DND-41 (cell line): ENCODE measurements around the gene TDRD15.

Experiments
- ATAC-seq: fragments of 200-7000 bp; cut with Tn5 transposase; 3 replicates; pipeline ENCODE4 v1.9.1; 2021; ENCODE audit warnings: low read depth; ENCODE audit not compliant: insufficient read depth
- DNase-seq: peaks from one replicate; pipeline ENCODE4 v3.0.0-alpha.2; 2020
- H2AFZ ChIP-seq: 2 replicates; pipeline ENCODE4 v1.6.0; 2012; ENCODE audit warnings: low read depth, low read length
- H3K27ac ChIP-seq: 2 replicates; pipeline ENCODE4 v1.5.1; 2012; ENCODE audit warnings: low read length, inconsistent platforms
- H3K27me3 ChIP-seq: fragments of 200-600 bp; sonication (generic); 2 replicates; pipeline ENCODE4 v1.6.0; 2012; ENCODE audit warnings: low read length, mild to moderate bottlenecking, inconsistent platforms; ENCODE audit not compliant: insufficient read depth, poor library complexity
- H3K36me3 ChIP-seq: 2 replicates; pipeline ENCODE4 v1.5.1; 2012; ENCODE audit warnings: low read length, inconsistent platforms; ENCODE audit not compliant: insufficient read depth
- H3K4me1 ChIP-seq: 2 replicates; pipeline ENCODE4 v1.5.1; 2012; ENCODE audit warnings: mild to moderate bottlenecking, low read length; ENCODE audit not compliant: insufficient read depth
- H3K4me2 ChIP-seq: 2 replicates; pipeline ENCODE4 v1.6.0; 2012; ENCODE audit warnings: mild to moderate bottlenecking, moderate library complexity, low read length, inconsistent platforms; ENCODE audit not compliant: insufficient read depth
- H3K4me3 ChIP-seq, 2 experiments: fragments of 200-600 bp in 1 of 2; shearing (Covaris generic) in 1 of 2; 2 replicates each; pipeline ENCODE4 v1.5.1; 2012 to 2016; ENCODE audit warnings: inconsistent platforms in 2 of 2, low read length in 2 of 2, mild to moderate bottlenecking in 2 of 2, low read depth in 1 of 2, moderate library complexity in 1 of 2
- H3K79me2 ChIP-seq: 2 replicates; pipeline ENCODE4 v1.6.0; 2012; ENCODE audit warnings: low read length, inconsistent platforms; ENCODE audit not compliant: insufficient read depth
- H3K9ac ChIP-seq: 2 replicates; pipeline ENCODE4 v1.6.0; 2012; ENCODE audit warnings: low read depth, mild to moderate bottlenecking, inconsistent platforms, low read length, moderate library complexity
- H3K9me3 ChIP-seq: 2 replicates; pipeline ENCODE4 v1.5.1; 2012; ENCODE audit warnings: low read length, moderate library complexity, mild to moderate bottlenecking, inconsistent platforms; ENCODE audit not compliant: insufficient read depth, severe bottlenecking
- H4K20me1 ChIP-seq: 2 replicates; pipeline ENCODE4 v1.6.0; 2012; ENCODE audit warnings: low read length; ENCODE audit not compliant: insufficient read depth
- EZH2 ChIP-seq: IDR thresholded peaks from 3 replicates; pipeline ENCODE4 v1.6.1; 2012; ENCODE audit warnings: borderline replicate concordance, low read depth, mild to moderate bottlenecking, moderate library complexity, low read length, inconsistent platforms; ENCODE audit not compliant: severe bottlenecking
- TF ChIP-seq, protein P1 (sequence below): IDR thresholded peaks from 2 replicates; pipeline ENCODE4 v1.5.1; 2012; ENCODE audit warnings: borderline replicate concordance, low read length, moderate library complexity, mild to moderate bottlenecking; ENCODE audit not compliant: poor library complexity, severe bottlenecking; ENCODE audit errors: extremely low read depth

TDRD15 gene

DNA sequence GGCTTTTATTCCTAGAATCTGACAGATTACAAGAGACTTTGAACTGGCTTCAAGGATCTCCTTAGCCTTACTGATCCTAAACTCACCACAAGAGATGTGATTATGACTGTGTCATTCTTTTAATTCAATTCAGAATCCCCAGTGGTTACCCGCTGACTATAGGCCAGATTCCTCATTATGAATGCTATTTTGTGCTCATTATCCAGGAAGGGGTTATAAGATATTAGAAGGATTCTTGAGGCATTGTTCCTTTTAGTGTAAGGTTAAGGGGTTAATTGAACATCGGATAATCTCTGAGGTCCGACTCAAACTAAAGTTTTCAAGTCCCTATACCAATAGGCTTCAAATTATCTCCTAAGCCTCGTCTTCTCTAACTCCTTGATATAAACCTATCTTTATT is 39.4 kb upstream of the TDRD15 start:
- Histone ChIP-seq H3K4me3 (no peak overlapping the region), H3K36me3 (no peaks in the 10 kb centered on the region), H3K79me2 (no peaks in the 10 kb centered on the region), H3K4me2 (no peak overlapping the region), H3K9me3 (no peaks in the 10 kb centered on the region), H4K20me1 (no peaks in the 10 kb centered on the region), H3K4me1 (no peaks in the 10 kb centered on the region), H3K9ac (no peak overlapping the region), H3K27me3 (no peaks in the 10 kb centered on the region), H3K27ac (no peak overlapping the region), H2AFZ (no peak overlapping the region)
- TF ChIP-seq EZH2 = no peak
- TF ChIP-seq, protein P1, sequence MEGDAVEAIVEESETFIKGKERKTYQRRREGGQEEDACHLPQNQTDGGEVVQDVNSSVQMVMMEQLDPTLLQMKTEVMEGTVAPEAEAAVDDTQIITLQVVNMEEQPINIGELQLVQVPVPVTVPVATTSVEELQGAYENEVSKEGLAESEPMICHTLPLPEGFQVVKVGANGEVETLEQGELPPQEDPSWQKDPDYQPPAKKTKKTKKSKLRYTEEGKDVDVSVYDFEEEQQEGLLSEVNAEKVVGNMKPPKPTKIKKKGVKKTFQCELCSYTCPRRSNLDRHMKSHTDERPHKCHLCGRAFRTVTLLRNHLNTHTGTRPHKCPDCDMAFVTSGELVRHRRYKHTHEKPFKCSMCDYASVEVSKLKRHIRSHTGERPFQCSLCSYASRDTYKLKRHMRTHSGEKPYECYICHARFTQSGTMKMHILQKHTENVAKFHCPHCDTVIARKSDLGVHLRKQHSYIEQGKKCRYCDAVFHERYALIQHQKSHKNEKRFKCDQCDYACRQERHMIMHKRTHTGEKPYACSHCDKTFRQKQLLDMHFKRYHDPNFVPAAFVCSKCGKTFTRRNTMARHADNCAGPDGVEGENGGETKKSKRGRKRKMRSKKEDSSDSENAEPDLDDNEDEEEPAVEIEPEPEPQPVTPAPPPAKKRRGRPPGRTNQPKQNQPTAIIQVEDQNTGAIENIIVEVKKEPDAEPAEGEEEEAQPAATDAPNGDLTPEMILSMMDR = no peak
- DNase-seq = no peak
- ATAC-seq = no peak

DNA sequence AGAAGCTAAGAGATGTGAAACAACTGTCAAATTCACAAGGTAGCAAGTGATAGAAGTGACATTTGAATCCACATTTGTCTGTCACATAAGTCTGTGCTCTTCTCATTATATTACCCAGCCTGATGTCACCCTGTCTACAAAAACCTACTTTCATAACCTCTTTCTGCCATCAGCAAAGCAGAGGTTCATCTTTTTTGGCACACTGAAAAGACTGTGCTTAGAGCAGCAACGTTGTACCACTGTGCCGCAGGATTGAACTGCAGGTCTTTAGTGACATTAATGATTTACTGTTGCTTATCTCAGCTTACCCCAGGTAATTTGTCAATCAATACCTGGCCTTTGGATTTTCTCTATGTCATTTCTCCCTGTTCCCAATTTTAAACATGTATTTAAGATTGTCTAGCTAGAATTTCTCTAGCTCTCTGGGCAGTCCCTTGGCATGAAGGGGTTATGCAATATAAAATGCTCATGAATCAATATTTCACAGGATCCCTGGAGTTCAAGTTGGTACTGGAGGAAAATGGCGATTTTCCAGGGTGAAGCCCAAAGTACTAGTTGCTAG is 31.4 kb upstream of the TDRD15 start:
- no peaks in the 10 kb centered on the region for H4K20me1 ChIP-seq
- H2AFZ ChIP-seq = no peak overlapping the region
- no peaks in the 10 kb centered on the region for H3K36me3 ChIP-seq
- no peak for DNase-seq
- H3K9me3 ChIP-seq = no peaks in the 10 kb centered on the region
- ATAC-seq = no peak
- no peak overlapping the region for H3K4me3 ChIP-seq
- no peaks in the 10 kb centered on the region for H3K4me1 ChIP-seq
- no peak overlapping the region for H3K4me2 ChIP-seq
- no peaks in the 10 kb centered on the region for H3K79me2 ChIP-seq
- no peak overlapping the region for H3K27ac ChIP-seq
- H3K9ac ChIP-seq = no peak overlapping the region
- no peaks in the 10 kb centered on the region for H3K27me3 ChIP-seq
- TF ChIP-seq EZH2 = no peak
- TF ChIP-seq, protein P1 = no peak

DNA sequence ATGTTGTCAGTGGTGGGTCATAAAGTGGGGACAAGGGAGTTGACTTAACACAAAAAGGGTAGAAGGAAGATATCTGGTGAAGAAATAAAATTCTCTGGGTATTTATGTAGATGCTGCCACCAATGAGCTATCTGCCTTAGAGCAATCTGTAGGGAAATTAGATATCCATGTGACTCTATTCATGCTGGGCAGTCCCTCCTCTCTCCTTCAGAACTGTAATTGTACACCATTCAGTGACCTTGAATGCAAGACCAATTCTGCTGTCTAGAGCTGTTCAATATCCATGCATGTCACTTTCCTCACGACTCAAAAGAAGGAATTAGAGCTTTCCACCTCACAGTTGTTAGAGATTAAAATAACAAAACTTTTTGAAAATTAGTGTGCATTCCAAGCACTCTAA is 28.6 kb upstream of the TDRD15 start:
- DNase-seq (no peak), ATAC-seq (no peak)
- Histone ChIP-seq H3K27ac (no peak overlapping the region), H3K79me2 (no peaks in the 10 kb centered on the region), H3K36me3 (no peaks in the 10 kb centered on the region), H3K9me3 (no peaks in the 10 kb centered on the region), H3K4me2 (no peak overlapping the region), H2AFZ (no peak overlapping the region), H3K27me3 (no peaks in the 10 kb centered on the region), H3K9ac (no peak overlapping the region), H3K4me1 (no peaks in the 10 kb centered on the region), H3K4me3 (no peak overlapping the region), H4K20me1 (no peaks in the 10 kb centered on the region)
- TF ChIP-seq EZH2 = no peak
- TF ChIP-seq, protein P1 = no peak

DNA sequence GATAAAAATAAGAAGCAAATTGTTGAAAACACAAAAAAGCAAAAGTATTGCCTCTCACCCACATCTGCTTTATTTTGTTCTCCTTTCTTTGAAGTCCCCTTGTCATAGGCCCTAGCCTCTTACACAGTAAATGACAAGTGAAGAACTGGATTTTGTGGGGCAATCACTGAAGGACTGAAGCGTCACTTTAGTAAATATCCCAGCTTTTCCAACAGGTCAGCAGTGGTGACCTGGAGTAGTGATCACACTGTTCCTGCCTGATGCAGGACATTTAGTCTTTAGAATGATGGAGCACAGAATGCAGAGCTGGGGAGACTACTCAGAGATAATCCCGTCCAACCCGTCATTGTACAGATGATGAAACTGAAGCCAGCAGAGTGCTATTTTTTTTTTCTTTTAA is 28.1 kb upstream of the TDRD15 start:
- no peak overlapping the region for H3K9ac ChIP-seq
- no peaks in the 10 kb centered on the region for H3K27me3 ChIP-seq
- no peaks in the 10 kb centered on the region for H4K20me1 ChIP-seq
- ATAC-seq (no peak), DNase-seq (no peak)
- H3K4me2 ChIP-seq = no peak overlapping the region
- no peak overlapping the region for H2AFZ ChIP-seq
- H3K27ac ChIP-seq = no peak overlapping the region
- H3K9me3 ChIP-seq = no peaks in the 10 kb centered on the region
- no peaks in the 10 kb centered on the region for H3K4me1 ChIP-seq
- no peaks in the 10 kb centered on the region for H3K79me2 ChIP-seq
- no peaks in the 10 kb centered on the region for H3K36me3 ChIP-seq
- H3K4me3 ChIP-seq = no peak overlapping the region
- TF ChIP-seq, protein P1 = no peak
- TF ChIP-seq EZH2 = no peak
